GM21390 (cell line): ENCODE measurements around the gene PROZ.

ENCODE experiments used
- ATAC-seq: cut with Tn5 transposase; IDR thresholded peaks from one replicate; pipeline ENCODE4 v1.9.1; 2021; ENCODE audit not compliant: unreplicated experiment

Gene PROZ

DNA sequence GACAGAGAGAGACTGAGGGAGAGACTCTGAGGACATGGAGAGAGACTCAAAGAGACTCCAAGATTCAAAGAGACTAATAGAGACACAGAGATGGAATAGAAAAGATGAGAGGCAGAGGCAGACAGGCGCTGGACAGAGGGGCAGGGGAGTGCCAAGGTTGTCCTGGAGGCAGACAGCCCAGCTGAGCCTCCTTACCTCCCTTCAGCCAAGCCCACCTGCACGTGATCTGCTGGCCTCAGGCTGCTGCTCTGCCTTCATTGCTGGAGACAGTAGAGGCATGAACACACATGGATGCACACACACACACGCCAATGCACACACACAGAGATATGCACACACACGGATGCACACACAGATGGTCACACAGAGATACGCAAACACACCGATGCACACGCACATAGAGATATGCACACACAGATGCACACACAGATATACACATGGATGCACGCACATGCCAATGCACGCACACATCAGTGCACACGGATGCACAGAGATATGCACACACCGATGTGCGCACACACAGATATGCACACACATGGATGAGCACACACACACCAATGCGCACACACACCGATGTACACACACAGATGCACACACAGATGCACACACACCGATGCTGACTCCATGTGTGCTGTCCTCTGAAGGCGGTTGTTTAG lies 39.2 kb upstream of the PROZ start:
- ATAC-seq: no peak

- no peak for ATAC-seq
Observed at GRCh38 chr13:113119822-113120189, 38.6 kb upstream of the PROZ start.

- no peak for ATAC-seq
Observed at GRCh38 chr13:113120300-113121182, 37.9 kb upstream of the PROZ start.

- no peak for ATAC-seq
Observed at GRCh38 chr13:113121183-113121927, 37.1 kb upstream of the PROZ start.

GRCh38 chr13:113121928-113122471 lies 36.4 kb upstream of the PROZ start:
- ATAC-seq: no peak

GRCh38 chr13:113122550-113123225 lies 35.8 kb upstream of the PROZ start, which contains the start of gene F10:
Gene F10 (plus strand): TSS chr13:113122799. CDS start chr13:113122856, 57 bp downstream.
- ATAC-seq: no peak

- no peak for ATAC-seq
Observed at GRCh38 chr13:113123226-113124201, 34.9 kb upstream of the PROZ start.

DNA sequence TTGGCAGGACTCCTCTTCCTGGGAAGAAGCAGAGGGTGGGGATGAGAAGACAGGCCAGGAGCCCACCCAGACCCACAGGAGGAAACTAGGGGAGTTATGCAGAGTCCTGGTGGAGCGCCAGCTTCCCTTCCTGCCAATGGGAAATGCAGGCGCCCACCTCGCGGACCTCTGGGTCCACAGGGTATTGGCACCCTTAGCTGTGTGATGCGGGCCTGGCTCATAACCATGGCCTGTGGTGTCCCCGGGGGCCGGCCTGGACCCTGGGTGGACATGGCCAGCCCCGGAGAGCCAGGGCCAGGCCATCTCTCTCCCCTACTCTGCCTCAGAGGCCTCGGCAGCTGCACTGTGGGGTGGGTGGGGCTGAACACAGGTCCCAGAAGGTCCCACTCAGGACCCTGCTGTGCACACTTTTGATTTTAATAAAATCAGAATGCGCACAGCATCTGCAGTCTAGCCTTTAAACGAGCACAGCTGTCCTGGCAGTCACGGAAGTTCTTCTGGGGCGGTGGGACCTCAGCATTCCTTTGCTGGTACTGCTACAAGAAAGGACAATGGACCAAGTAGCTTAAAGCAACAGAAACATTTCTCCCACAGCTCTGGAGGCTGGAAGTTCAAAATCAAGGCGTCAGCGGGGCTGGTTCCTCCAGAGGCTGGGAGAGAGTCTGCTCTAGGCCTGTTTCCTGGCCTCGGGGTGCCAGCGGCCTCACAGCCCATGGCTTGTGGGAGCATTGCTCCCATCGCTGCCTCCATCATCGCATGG lies 34.1 kb upstream of the PROZ start:
- ATAC-seq: no peak

GRCh38 chr13:113125506-113126264 lies 32.8 kb upstream of the PROZ start:
- ATAC-seq: no peak

- no peak for ATAC-seq
Observed at GRCh38 chr13:113126265-113127150, 31.9 kb upstream of the PROZ start.

DNA sequence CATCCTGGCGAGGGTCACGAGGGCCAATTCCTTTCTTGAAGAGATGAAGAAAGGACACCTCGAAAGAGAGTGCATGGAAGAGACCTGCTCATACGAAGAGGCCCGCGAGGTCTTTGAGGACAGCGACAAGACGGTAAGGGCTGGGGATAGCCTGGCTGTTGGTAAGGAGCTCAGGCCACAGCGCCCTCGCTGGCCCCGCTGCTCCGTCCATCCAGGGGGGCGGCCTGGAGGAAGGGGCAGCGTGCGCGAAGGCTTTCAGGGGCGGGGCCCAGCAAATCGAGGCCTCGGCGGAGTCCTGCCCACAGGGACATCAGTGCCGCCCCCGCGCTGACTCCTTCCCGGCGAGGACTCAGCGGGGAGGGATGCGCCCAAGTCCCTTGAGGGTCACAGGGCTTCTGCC lies 29.0 kb upstream of the PROZ start:
- ATAC-seq: no peak

- no peak for ATAC-seq
Observed at GRCh38 chr13:113129921-113130750, 28.3 kb upstream of the PROZ start.

- ATAC-seq: no peak
Observed at GRCh38 chr13:113135281-113135760, 23.1 kb upstream of the PROZ start.

DNA sequence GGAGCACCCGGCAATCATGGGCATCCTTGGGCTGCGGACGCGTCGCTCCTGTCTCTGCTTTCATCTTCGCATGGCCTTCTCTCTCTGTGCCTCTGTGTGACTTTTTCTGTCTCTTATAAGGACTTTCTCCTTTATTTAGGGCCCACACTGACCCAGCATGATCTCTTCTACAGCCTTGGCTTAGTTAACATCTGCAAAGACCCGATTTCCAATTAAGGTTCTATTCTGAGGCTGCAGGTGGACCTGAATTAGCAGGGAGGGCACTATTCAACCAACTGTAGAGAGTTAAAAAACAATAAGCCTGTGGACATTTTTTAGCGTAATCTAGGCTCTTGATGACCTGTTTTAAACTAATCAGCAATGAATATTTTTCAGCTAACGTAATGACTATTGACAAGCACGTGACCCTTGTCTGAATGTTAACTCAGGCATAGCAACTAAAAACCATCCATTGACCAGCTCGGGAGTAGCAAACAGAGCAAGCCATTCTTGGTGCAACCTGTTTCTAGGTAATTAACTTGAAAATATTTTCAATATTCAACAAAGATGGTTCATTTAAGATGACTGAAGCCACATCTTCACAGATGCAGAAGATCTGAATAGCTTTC lies 20.7 kb upstream of the PROZ start:
- ATAC-seq: no peak

DNA sequence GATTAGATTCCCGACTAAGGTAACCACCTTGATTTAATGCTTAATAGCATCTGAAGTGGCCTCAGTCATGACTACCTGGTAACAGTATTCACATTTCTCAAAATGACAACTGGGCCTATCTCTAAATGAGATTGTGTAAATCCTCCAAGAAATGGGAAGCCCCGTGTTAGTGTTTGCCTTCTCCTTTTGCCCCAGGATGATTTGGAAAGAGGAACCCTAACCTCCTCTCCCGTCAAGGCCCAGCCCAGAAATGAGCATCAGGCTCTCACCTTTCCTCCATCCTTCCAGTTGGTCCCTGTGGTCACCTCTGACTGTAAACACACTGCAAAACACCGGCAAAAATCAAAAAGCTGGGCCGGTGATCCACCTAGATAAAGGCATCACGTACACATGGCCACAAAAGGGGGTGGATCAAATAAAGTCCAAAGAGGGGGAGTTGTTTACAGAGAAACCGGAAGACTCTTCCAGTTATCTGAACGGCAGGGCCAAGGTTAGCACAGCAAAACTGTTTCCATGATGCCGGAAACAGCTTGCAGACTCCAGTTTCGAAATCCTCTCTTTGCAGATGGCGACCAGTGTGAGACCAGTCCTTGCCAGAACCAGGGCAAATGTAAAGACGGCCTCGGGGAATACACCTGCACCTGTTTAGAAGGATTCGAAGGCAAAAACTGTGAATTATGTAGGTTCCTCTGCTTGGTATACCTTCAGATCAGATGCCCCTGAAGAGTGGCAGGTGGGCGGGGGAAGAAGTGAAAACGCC lies 19.5 kb upstream of the PROZ start:
- ATAC-seq: no peak
